CMK (cell line): ENCODE results near the gene KLK8.
"Not testable (repeated sequence)": the region's sequence is repeated elsewhere in the genome, so short reads cannot be mapped to it uniquely, and the experiment has no call there.

Experiments used
- DNase-seq: peaks from one replicate; pipeline ENCODE4 v3.0.0-alpha.2; 2010; ENCODE audit warnings: low read depth

Gene KLK8

DNA sequence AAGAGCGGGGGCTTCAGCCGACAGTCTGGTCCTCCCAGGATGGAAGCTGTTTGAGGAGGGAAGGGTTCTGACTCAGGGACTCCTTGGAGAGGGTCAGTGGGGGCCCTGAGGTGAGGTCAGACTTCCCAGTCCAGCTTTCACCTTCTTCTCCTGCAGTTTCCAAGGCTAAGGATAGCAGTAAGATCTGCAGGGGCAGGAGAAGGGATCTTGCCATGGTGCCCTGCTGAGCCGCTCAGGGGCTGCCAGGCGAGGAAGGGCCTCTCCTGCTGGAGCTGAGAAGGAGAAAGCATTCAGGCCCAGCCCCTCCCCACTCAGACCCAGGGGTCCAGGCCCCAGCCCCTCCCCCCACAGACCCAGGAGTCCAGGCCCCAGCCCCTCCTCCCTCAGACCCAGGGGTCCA lies 19.2 kb downstream of the KLK8 start:
- DNase-seq: no peak

DNA sequence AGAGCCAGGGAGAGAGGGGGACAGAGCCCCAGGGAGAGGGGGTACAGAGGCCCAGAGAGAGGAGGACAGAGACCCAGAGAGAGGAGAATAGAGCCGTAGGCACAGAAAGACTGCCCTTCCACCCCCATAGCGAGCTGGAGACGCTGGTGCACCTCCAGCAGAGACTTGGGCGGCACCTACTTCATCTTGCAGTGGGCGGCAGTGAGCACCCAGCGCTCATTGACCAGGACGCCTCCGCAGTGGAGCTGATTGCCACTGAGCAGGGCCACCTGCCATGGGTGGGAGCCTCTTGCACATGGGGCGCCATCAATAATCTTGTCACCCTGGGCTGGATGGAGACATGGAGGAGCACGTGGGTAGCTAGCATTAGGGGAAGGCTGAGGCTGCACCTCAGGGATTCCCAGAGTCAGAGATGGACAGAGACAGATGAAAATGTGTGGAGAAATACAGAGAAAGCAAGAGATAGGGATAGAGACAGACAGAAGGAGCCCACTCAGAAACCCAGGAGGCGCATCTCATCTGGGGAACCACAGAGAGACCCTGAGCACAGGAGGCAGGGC lies 19.7 kb downstream of the KLK8 start:
- DNase-seq: no peak

DNA sequence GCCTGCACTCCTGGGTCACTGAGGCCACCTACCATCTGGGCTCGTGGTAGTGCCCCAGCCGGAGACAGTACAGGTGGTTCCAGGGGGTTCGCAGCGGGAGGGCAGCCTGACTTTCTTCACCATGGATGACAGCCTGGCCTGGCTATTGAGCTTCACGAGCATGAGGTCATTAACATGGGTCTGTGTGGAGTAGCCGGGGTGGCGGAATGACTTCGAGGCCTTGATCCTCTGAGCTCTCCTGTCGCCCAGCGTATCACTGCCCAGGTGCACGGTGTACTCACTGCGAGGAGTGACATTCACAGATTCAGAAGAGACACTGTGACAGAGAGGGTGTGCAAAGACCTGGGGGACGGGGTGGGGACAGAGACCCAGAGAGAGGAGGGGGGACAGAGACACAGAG lies 21.2 kb downstream of the KLK8 start:
- no peak for DNase-seq

DNA sequence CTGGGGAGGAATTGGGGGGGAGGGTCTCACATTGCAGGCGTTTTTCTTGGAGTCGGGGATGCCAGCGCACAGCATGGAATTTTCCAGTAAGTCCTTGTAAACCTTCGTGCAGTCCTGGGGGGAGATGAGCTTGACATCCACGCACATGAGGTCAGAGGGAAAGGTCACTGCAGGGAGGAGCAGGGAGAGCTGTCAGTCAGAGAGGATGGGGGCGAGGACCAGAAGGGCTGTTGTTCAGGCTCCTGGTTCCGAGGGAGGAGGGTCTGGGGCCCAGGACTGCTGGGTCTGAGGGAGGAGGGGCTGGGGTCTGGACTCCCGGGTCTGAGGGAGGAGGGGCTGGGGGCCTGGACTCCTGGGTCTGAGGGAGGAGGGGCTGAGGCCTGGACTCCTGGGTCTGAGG lies 21.6 kb downstream of the KLK8 start:
- no peak for DNase-seq

DNA sequence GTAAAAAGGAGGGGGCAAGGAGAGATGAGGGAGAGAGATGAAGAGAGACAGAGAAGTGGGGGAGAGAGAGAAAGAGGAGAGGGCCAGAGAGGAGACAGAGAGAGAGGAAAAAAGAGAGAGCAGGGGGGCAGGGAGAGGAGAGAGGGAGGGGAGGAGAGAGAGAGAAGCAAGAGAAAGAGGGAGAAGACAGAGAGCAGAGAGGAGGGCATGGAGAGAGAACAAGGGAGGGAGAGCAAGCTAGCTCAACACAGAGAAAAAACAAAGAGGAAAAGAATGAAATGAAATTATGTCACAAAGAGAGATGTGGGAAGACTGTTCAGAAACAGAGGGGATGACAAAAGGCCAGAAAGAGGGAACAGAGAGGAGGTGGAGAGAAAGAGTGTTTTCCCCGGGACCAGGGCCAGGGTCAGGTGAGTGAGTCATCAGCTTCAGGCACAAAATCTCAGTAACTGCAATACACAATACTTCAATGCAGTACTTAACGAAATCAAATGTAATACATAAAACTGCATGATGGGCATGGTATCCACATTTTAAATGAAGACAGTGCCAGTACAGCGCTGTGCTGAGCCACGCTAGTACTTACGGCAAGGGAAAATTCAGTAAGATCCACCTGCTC lies 22.5 kb downstream of the KLK8 start:
- DNase-seq: no peak

DNA sequence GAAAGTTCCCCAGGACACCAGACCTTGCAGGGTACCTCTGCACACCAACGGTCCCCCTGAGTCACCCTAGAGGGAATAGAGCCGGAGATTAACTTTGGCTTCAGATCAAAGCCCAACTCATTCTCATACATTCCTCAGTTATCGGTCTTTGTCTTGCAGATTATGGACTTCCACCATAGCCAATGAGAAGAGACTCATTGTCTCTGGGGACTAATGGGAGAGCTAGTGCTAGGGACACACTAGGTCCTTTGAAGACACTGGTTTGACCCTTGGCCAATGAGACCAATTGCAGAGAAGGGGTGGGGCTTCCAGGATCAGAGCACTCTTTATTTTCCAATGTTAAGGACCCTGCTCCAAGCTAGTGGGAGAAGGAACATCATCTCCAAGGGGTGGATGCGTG lies 23.8 kb downstream of the KLK8 start:
- no peak for DNase-seq

DNA sequence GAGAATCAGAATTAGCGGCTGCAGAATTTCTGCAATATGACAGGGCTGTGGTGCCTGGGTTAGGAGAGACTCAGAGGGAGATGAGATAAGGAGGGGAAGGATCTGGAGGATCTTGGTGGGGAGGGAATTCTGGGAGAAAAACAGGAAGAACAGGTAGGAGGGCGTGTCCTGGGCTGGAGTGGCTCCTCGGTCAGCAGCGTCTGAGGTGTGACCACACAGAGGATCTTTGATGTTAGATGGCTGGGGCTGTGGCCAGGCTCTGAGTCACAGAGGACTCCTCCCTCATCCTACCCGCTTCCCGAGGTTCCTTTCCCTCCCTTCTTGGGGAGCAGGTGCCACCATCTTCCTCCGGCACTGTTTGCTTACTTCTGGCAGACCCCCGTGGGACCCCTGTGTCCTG lies 25.6 kb downstream of the KLK8 start:
- no peak for DNase-seq

DNA sequence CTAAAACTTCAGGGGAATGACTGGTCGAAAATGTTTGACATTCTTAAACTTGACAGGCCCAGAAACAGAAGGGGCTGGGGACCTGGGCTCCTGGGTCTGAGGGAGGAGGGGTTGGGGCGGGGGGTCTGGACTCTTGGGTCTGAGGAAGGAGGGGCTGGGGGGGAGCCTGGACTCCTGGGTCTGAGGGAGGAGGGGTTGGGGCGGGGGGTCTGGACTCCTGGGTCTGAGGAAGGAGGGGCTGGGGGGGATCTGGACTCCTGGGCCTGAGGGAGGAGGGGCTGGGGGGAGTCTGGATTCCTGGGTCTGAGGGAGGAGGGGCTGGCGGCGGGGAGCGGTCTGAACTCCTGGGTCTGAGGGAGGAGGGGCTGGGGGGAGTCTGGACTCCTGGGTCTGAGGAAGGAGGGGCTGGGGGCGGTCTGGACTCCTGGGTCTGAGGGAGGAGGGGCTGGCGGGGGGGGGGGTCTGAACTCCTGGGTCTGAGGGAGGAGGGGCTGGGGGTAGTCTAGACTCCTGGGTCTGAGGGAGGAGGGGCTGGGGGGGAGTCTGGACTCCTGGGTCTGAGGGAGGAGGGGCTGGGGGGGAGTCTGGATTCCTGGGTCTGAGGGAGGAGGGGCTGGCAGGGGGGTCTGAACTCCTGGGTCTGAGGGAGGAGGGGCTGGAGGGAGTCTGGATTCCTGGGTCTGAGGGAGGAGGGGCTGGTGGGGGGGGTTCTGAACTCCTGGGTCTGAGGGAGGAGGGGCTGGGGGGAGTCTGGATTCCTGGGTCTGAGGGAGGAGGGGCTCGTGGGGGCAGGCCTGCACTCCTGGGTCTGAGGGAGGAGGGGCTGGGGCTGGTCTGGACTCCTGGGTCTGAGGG lies 26.5 kb downstream of the KLK8 start:
- no peak for DNase-seq

DNA sequence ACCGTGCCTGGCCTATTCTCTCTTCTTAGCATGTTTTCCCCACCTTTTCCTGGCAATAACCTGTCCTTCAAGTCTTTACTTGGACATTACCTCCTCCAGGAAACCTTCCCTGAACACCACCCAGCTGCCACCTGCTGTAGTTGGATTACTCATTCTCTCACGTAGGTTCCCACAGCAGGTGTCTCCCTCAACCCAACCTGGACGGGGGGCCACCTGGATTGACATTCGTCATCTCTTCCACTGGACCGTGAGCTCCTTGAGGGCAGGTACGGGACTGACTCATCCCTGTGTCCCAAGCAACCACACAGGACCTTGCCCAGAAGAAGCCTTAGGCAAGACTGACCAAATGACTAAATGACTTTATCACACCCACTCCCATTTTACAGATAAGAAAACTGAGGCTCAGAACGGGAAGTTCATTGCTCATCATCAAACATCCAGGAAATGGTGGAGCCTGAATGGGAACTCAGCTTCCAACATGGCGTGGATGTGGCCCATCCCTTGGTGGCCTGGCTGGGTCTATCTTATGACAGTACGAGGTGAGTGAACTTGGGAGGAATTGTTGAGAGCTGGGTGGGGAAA lies 28.5 kb downstream of the KLK8 start:
- DNase-seq: no peak

DNA sequence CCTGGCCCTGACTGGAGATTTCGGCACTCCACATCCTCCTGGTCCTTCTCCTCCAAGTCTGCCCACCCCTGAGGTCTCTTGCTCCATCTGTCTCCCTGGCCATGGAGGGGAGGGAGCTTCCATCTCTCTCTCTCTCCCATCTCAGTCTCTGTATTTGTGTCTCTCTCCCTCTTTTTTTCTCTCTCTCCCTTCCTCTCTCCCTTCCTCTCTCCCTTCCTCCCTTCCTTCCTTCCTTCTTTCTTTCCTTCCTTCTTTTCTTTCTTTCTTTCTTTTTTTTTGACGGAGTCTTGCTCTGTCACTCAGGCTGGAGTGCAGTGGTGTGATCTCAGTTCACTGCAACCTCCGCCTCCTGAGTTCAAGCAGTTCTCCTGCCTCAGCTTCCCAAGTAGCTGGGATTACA lies 31.6 kb downstream of the KLK8 start:
- DNase-seq: not testable (repeated sequence)

DNA sequence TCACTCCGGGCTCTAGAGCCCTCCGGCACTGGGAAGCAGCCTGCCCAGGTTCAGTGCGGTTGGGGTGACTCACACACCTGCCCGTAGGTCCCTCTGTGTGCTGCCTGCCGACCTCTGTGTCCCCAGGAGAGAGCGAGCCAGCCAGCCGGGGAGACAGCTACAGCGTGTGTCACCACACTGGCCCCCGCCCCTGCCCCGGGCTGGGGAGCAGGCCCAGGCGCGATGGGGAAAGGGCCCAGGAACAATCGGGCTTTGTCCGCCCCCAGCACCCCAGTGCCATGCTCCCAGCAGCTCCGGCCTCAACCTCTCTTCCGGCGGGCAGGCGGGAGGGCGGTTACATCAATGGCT lies 32.0 kb downstream of the KLK8 start, which contains the start of gene KLK6:
TSS of gene KLK6 (minus strand) at position 179 of the 348 bp plus-strand sequence. CDS start 1,487 bp downstream, outside the sequence.
- DNase-seq: no peak

DNA sequence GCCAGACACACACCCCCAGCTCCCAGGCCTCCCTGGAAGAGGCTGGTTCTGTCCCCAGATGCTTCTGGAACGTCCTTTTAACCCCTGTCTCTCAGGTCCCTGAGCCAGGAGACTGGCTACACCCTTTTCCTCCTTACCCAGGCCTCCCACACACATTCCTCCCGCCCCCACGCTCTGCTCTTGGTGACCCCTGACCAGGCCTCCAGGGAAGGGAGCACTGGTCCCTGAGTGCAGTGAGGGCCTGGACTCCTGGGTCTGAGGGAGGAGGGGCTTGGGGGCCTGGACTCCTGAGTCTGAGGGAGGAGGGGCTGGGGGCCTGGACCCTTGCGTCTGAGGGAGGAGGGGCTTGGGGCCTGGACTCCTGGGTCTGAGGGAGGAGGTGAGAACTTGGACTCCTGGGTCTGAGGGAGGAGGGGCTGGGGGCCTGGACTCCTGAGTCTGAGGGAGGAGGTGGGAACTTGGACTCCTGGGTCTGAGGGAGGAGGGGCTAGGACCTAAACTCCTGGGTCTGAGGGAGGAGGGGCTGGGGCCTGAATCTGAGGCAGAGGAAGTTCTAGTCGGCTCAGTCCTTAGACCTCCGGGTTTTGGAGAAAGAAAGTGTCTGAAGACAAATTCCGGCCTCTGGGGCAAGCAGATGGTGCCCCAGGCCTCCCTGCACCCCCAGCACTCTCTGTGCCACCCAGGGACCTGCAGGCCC lies 32.5 kb downstream of the KLK8 start:
- DNase-seq: no peak

DNA sequence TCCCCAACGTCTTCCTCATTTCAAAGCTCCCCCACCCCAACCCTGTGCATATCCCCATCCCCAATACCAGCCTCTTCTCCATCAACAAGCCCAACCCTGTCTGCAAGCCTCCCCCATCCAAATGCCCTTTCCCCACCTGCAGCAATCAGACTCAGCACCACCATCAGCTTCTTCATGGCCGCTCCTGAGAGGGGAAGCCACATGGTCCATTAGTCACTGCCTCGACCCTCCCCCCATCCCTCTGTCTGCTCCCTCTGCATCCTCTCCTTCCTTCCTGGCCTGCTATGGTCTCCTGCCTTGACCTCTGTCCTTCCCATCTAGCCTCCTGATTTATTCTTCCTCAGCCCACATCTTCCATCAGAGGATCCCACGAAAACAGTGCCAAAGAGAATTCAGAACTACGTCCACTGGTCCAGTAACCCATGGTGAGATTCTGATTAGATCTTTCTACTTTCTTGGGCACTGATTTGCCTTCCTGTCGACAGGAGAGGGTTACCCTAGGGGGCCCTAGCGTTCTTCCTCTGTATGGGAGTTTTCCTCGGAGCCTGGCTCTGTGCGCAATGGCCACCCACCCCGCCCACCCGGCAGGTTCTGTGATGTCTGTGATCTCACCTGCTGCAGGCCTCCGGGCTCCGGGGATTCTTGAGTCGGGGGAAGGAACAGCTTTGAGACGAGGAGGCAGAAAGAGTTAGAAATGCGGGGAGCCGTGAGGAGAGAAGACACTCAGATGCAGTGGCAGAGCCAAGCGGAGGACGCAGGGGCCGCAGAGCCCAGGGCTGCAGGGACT lies 33.3 kb downstream of the KLK8 start:
- no peak for DNase-seq

DNA sequence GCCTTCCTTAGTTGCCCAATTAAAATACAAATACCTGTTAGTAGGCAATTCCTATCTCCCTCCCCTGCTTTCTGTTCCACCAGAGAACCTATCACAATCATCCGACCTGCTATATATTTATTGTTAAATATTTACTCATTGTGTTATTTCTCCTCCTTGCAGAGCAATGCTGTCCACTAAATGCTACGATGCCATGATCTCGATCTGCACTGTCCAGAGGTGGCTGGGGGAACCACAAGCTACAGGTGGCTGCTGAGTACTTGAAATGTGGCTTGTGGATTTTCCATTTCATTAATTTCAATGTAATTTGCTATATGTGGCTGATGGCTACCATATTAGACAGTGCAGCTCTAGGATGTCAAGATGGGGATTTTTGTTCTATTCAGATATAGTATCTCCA lies 37.1 kb downstream of the KLK8 start:
- DNase-seq: no peak

DNA sequence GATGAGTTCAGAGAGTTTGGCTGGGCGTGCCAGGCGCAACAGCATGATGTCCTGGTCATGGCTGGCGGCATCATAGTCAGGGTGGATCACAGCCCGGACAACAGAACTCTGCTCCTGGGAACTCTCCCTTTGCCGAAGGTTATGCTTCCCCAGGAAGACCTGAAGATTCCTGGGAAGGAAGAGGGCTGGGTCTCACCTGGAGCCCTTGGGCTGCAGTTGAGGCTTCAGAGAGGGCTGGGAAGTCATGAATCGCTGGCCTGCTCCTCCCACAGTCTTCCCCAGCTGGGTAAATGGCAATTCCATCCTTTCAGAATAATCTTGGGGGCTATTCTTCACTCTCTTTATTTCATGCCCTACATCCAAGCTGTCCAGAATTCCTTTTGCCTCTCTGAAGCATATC lies 38.0 kb downstream of the KLK8 start:
- DNase-seq: no peak

DNA sequence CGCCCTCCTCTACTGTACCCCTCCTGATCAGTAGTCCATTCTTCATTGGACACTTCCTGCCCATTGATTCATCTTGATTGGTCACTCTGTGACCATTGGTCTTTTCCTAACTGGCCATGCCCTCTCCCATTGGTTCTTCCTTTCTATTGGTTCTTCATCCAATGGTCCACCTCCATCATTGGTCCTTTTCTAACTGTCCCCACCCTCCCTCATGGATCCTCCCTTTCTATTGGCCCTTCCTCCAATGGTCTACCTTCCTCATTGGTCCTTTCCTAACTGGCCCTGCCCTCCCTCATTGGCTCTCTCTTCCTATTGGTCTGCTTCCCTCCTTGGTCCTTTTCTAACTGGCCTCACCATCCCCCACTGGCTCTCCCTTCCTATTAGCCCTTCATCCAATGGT lies 39.2 kb downstream of the KLK8 start:
- DNase-seq: no peak

DNA sequence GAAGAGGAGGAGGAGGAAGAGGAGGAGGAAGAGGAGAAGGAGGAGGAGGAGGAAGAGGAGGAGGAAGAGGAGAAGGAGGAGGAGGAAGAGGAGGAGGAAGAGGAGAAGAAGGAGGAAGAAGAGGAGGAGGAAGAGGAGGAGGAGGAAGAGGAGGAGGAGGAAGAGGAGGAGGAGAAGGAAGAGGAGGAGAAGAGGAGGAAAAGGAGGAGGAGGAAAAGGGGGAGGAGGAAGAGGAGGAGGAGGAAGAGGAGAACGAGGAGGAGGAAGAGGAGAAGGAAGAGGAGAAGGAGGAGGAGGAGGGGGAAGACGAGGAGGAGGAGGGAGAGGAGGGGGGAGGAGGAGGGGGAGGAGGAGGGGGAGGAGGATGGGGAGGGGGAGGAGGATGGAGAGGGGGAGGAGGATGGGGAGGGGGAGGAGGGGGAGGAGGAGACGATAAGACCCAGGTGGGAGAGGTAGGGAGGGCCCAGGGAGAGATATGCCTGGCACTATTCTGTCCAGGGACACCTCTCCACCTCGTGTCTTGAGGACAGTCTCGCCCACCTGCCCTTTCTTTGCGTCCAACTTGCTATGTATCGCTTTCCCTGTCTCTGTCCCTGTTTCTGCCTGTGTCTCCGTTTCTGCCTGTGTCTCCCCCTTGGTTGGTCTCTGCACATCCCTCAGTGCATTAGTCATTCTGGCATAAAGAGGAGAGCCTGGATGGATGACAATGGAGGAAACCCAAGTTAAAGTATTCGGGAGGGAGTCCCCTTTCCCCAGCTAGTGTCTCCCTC lies 41.5 kb downstream of the KLK8 start:
- no peak for DNase-seq

DNA sequence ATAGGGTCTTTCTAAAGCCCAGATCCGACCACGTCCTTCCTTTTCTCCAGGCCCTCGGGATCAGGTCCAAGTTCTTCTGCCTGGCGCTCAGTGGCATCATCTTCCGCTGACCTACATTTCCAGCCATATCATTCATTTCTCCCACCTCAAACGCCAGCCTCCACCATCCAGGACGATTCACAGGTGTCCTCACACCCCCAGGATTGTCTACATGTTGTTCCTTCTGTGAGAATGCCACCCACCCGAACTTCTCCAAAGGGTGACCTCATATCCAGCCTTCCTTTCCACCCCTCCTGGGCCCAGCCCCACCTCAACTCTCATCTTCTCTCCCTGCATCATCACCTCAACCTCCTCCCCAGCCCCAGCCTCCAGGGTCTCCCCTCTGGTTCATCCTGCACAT lies 43.8 kb downstream of the KLK8 start:
- no peak for DNase-seq

DNA sequence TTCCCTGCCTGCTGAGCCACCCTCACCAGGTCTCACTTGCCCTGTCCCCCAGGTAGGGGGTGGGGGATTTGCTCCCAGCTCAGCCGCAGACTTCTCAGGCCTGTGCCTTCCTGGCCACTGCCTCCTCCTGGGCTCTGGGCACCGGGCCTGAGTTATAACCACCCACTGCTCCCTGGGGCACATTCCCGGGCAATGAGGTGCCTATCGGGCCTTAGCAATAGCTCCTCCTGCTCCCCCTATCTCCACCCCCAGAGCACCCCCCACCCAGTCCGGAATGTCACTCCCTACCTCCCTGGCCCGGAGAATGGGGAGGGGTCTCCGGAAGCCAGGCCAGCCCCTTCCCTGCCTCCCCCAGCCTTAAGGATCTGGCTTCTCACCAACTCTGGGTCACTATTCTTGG lies 48.5 kb downstream of the KLK8 start, which contains the start of gene KLK5:
TSS of gene KLK5 (minus strand) at position 129 of the 400 bp plus-strand sequence. CDS start 381 bp downstream, outside the sequence.
- DNase-seq: no peak

DNA sequence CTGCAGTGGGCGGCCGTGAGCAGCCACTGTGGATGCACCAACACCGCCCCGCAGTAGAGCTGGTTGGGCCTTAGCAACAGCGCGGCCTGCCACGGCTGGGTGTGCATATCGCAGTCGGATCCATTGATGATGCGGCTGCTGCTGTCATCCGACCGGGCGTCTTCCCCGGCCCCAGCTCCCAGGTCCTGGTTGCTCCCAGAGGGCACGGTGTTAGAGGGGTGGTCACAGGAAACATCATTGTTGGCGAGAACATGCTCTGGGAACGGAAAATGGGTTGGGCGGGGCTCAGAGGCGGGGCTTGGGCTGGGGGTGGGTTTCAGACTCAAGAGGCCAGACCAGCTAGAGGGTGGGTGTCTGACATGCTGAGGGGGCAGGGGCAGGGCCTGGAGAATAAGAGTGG lies 51.5 kb downstream of the KLK8 start:
- DNase-seq: no peak

DNA sequence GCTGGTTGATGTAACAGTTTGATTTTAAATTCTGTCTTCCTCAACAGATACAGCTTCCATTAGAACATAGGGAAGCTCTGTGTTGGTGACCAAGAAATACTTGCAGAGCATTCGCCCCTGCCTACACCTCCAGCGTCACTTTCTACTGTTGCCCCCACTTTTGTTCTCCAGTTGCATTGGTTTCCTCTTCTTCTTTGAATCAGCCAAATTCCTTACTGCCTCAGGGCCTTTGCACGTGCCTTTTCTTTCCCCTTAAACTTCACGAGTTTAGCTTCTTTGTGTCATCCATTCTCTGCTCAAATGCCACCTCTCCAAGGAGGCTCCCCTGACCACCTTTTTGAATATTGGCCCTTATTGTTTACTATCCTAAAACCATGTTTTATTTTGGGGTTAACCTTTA lies 54.3 kb downstream of the KLK8 start:
- no peak for DNase-seq
